Muscle layer of duodenum (tissue), 2 donors: ENCODE measurements around the gene GPR151.

ENCODE experiments used
- H3K27ac ChIP-seq: one replicate; pipeline ENCODE4 v1.7.0; 2013; ENCODE audit warnings: mild to moderate bottlenecking, low read length
- H3K27me3 ChIP-seq: one replicate; pipeline ENCODE4 v1.7.0; 2013; ENCODE audit warnings: low read depth, mild to moderate bottlenecking, control low read depth, low read length
- H3K36me3 ChIP-seq, 2 donors: one replicate each; pipeline ENCODE4 v1.7.0; 2013; ENCODE audit warnings: low read length in 2 of 2, control low read depth in 1 of 2, mild to moderate bottlenecking in 1 of 2; ENCODE audit not compliant: insufficient read depth in 2 of 2, control insufficient read depth in 1 of 2
- H3K4me1 ChIP-seq, 2 donors: one replicate each; pipeline ENCODE4 v1.7.0; 2013; ENCODE audit warnings: low read length in 2 of 2, mild to moderate bottlenecking in 2 of 2, control low read depth in 1 of 2, moderate library complexity in 1 of 2; ENCODE audit not compliant: insufficient read depth in 2 of 2, control insufficient read depth in 1 of 2
- H3K4me3 ChIP-seq, 2 donors: one replicate each; pipeline ENCODE4 v1.7.0; 2013; ENCODE audit warnings: low read length in 2 of 2, low read depth in 1 of 2, mild to moderate bottlenecking in 1 of 2
- H3K9me3 ChIP-seq, 2 donors: one replicate each; pipeline ENCODE4 v1.7.0; 2013; ENCODE audit warnings: low read length in 2 of 2, control low read depth in 1 of 2, mild to moderate bottlenecking in 1 of 2; ENCODE audit not compliant: control insufficient read depth in 1 of 2
- donor health status: healthy.

The GPR151 gene

GRCh38 chr5:146475190-146475780, 40.7 kb downstream of the GPR151 start:
- Histone ChIP-seq H3K27ac (no peak overlapping the region), H3K36me3 (peaks cover 49 to 68% of the 10 kb centered on the region in 2 donors), H3K9me3 (no peaks in the 10 kb centered on the region), H3K4me1 (no peaks in the 10 kb centered on the region), H3K4me3 (no peak overlapping the region), H3K27me3 (no peaks in the 10 kb centered on the region)

GRCh38 chr5:146474065-146474464, 41.9 kb downstream of the GPR151 start:
- H3K4me3 ChIP-seq, result no peak overlapping the region
- H3K27me3 ChIP-seq, result no peaks in the 10 kb centered on the region
- H3K36me3 ChIP-seq, result peaks cover 52 to 64% of the 10 kb centered on the region in 2 donors
- H3K27ac ChIP-seq, result no peak overlapping the region
- H3K4me1 ChIP-seq, result no peaks in the 10 kb centered on the region
- no peaks in the 10 kb centered on the region for H3K9me3 ChIP-seq

- Histone ChIP-seq H3K9me3 (no peaks in the 10 kb centered on the region), H3K36me3 (peaks cover 52 to 53% of the 10 kb centered on the region in 2 donors), H3K4me3 (no peak overlapping the region)
Observed at GRCh38 chr5:146467760-146468159, 48.2 kb downstream of the GPR151 start.

GRCh38 chr5:146466521-146467349, 49.3 kb downstream of the GPR151 start:
- H3K4me1 ChIP-seq, result no peaks in the 10 kb centered on the region
- H3K36me3 ChIP-seq, result peaks cover 44 to 47% of the 10 kb centered on the region in 2 donors
- H3K27me3 ChIP-seq, result no peaks in the 10 kb centered on the region
- H3K4me3 ChIP-seq, result no peak overlapping the region
- H3K9me3 ChIP-seq, result no peaks in the 10 kb centered on the region
- no peak overlapping the region for H3K27ac ChIP-seq

More at GRCh38 chr5:146467760-146468159, 48.2 kb downstream of the GPR151 start:
- Histone ChIP-seq H3K27me3 (no peaks in the 10 kb centered on the region), H3K4me1 (no peaks in the 10 kb centered on the region), H3K27ac (no peak overlapping the region)

GRCh38 chr5:146463446-146463845, 52.5 kb downstream of the GPR151 start:
- no peaks in the 10 kb centered on the region for H3K9me3 ChIP-seq
- no peak overlapping the region for H3K27ac ChIP-seq
- H3K4me3 ChIP-seq, result no peak overlapping the region
- no peaks in the 10 kb centered on the region for H3K27me3 ChIP-seq
- H3K36me3 ChIP-seq, result peaks cover 47 to 50% of the 10 kb centered on the region in 2 donors
- no peaks in the 10 kb centered on the region for H3K4me1 ChIP-seq
